Effector memory CD4-positive, alpha-beta T cell (primary cell): ENCODE measurements around the gene GRID1.

Experiments used
- DNase-seq, 3 donors: peaks; one replicate each; pipeline ENCODE4 v3.0.0-alpha.2; 2020
- H3K27ac ChIP-seq: 2 replicates; pipeline ENCODE4 v1.7.0; 2013; ENCODE audit warnings: mild to moderate bottlenecking, low read length, moderate library complexity; ENCODE audit not compliant: insufficient read depth, poor library complexity, severe bottlenecking
- H3K27me3 ChIP-seq: replicated peaks from 2 replicates; pipeline ENCODE4 v1.7.0; 2013; ENCODE audit warnings: mild to moderate bottlenecking, low read length; ENCODE audit not compliant: insufficient read depth, control insufficient read depth, poor library complexity, severe bottlenecking
- H3K36me3 ChIP-seq: 2 replicates; pipeline ENCODE4 v1.7.0; 2013; ENCODE audit warnings: mild to moderate bottlenecking, low read length, moderate library complexity; ENCODE audit not compliant: control insufficient read depth, insufficient read depth
- H3K4me1 ChIP-seq: 2 replicates; pipeline ENCODE4 v1.7.0; 2013; ENCODE audit warnings: low read length, mild to moderate bottlenecking; ENCODE audit not compliant: control insufficient read depth, insufficient read depth, poor library complexity, severe bottlenecking
- H3K4me3 ChIP-seq: 2 replicates; pipeline ENCODE4 v1.7.0; 2013; ENCODE audit warnings: low read length, low read depth, mild to moderate bottlenecking; ENCODE audit not compliant: insufficient read depth, poor library complexity, severe bottlenecking
- H3K9me3 ChIP-seq: 2 replicates; pipeline ENCODE4 v1.7.0; 2013; ENCODE audit warnings: mild to moderate bottlenecking, low read length, moderate library complexity; ENCODE audit not compliant: control insufficient read depth

The GRID1 gene

GRCh38 chr10:86267286-86268195, 99.1 kb downstream of the GRID1 start:
- Histone ChIP-seq H3K4me1 (no peaks in the 10 kb centered on the region), H3K9me3 (no peaks in the 10 kb centered on the region), H3K4me3 (no peak overlapping the region), H3K36me3 (no peaks in the 10 kb centered on the region), H3K27me3 (no peaks in the 10 kb centered on the region), H3K27ac (no peak overlapping the region)
- DNase-seq = no peak

- H3K4me1 ChIP-seq = no peaks in the 10 kb centered on the region
- no peaks in the 10 kb centered on the region for H3K9me3 ChIP-seq
- no peak for DNase-seq
- H3K4me3 ChIP-seq = no peak overlapping the region
- no peaks in the 10 kb centered on the region for H3K36me3 ChIP-seq
- no peak overlapping the region for H3K27ac ChIP-seq
- no peaks in the 10 kb centered on the region for H3K27me3 ChIP-seq
Measured at GRCh38 chr10:86266446-86267242, 100.0 kb downstream of the GRID1 start.

- Histone ChIP-seq H3K4me1 (no peaks in the 10 kb centered on the region), H3K27ac (no peak overlapping the region), H3K27me3 (no peaks in the 10 kb centered on the region), H3K36me3 (no peaks in the 10 kb centered on the region), H3K9me3 (no peaks in the 10 kb centered on the region), H3K4me3 (no peak overlapping the region)
- DNase-seq = no peak
Measured at GRCh38 chr10:86265895-86266259, 100.7 kb downstream of the GRID1 start.

GRCh38 chr10:86265236-86265894, 101.2 kb downstream of the GRID1 start:
- no peak overlapping the region for H3K27ac ChIP-seq
- no peak overlapping the region for H3K4me3 ChIP-seq
- H3K27me3 ChIP-seq = no peaks in the 10 kb centered on the region
- no peaks in the 10 kb centered on the region for H3K9me3 ChIP-seq
- H3K4me1 ChIP-seq = no peaks in the 10 kb centered on the region
- DNase-seq = no peak
- H3K36me3 ChIP-seq = no peaks in the 10 kb centered on the region

GRCh38 chr10:86264481-86265231, 101.9 kb downstream of the GRID1 start:
- Histone ChIP-seq H3K36me3 (no peaks in the 10 kb centered on the region), H3K27me3 (no peaks in the 10 kb centered on the region)
- no peak for DNase-seq

GRCh38 chr10:86263907-86264306, 102.7 kb downstream of the GRID1 start:
- no peaks in the 10 kb centered on the region for H3K27me3 ChIP-seq
- no peak overlapping the region for H3K4me3 ChIP-seq
- no peak for DNase-seq
- H3K9me3 ChIP-seq = no peaks in the 10 kb centered on the region
- no peaks in the 10 kb centered on the region for H3K4me1 ChIP-seq
- H3K27ac ChIP-seq = no peak overlapping the region
- H3K36me3 ChIP-seq = no peaks in the 10 kb centered on the region

More at GRCh38 chr10:86264481-86265231, 101.9 kb downstream of the GRID1 start:
- no peak overlapping the region for H3K27ac ChIP-seq
- no peak overlapping the region for H3K4me3 ChIP-seq
- no peaks in the 10 kb centered on the region for H3K4me1 ChIP-seq
- no peaks in the 10 kb centered on the region for H3K9me3 ChIP-seq

- Histone ChIP-seq H3K27ac (no peak overlapping the region), H3K4me1 (no peaks in the 10 kb centered on the region), H3K9me3 (no peaks in the 10 kb centered on the region), H3K4me3 (no peak overlapping the region), H3K36me3 (no peaks in the 10 kb centered on the region), H3K27me3 (no peaks in the 10 kb centered on the region)
- no peak for DNase-seq
Measured at GRCh38 chr10:86263209-86263608, 103.4 kb downstream of the GRID1 start.

GRCh38 chr10:86262688-86263181, 103.9 kb downstream of the GRID1 start:
- DNase-seq = no peak
- Histone ChIP-seq H3K27ac (no peak overlapping the region), H3K4me1 (no peaks in the 10 kb centered on the region), H3K27me3 (no peaks in the 10 kb centered on the region), H3K4me3 (no peak overlapping the region), H3K9me3 (no peaks in the 10 kb centered on the region), H3K36me3 (no peaks in the 10 kb centered on the region)

GRCh38 chr10:86261941-86262687, 104.5 kb downstream of the GRID1 start:
- no peak for DNase-seq
- no peak overlapping the region for H3K4me3 ChIP-seq
- no peaks in the 10 kb centered on the region for H3K9me3 ChIP-seq
- H3K4me1 ChIP-seq = no peaks in the 10 kb centered on the region
- H3K27me3 ChIP-seq = no peaks in the 10 kb centered on the region
- no peaks in the 10 kb centered on the region for H3K36me3 ChIP-seq
- no peak overlapping the region for H3K27ac ChIP-seq
